ENCODE results near the gene NPLOC4.
A peak's percentile ranks its signal among the peaks of the same experiment; 100 is the strongest.

NPLOC4 gene

GRCh38 chr17:81544281-81544974 lies 92.5 kb downstream of the NPLOC4 start:
- DNase-seq, result no peak

GRCh38 chr17:81543756-81544155 lies 93.2 kb downstream of the NPLOC4 start:
- DNase-seq, result no peak

GRCh38 chr17:81543339-81543675 lies 93.6 kb downstream of the NPLOC4 start:
- no peak for DNase-seq

- DNase-seq, result no peak
Measured at GRCh38 chr17:81542431-81543338, 94.2 kb downstream of the NPLOC4 start.

- no peak for DNase-seq
Measured at GRCh38 chr17:81541123-81541522, 95.8 kb downstream of the NPLOC4 start.

GRCh38 chr17:81540676-81541027 lies 96.3 kb downstream of the NPLOC4 start:
- DNase-seq, result no peak

GRCh38 chr17:81539961-81540675 lies 96.8 kb downstream of the NPLOC4 start:
- DNase-seq, result no peak

GRCh38 chr17:81539571-81539900 lies 97.4 kb downstream of the NPLOC4 start:
- no peak for DNase-seq

- DNase-seq, result no peak
Measured at GRCh38 chr17:81538651-81539570, 98.0 kb downstream of the NPLOC4 start.

GRCh38 chr17:81537856-81538555 lies 98.9 kb downstream of the NPLOC4 start:
- no peak for DNase-seq

GRCh38 chr17:81537343-81537855 lies 99.5 kb downstream of the NPLOC4 start:
- DNase-seq, result no peak

GRCh38 chr17:81536299-81537290 lies 100.3 kb downstream of the NPLOC4 start:
- no peak for DNase-seq

GRCh38 chr17:81535480-81536298 lies 101.2 kb downstream of the NPLOC4 start:
- DNase-seq, result no peak

- no peak for DNase-seq
Measured at GRCh38 chr17:81535007-81535328, 101.9 kb downstream of the NPLOC4 start.

- no peak for DNase-seq
Measured at GRCh38 chr17:81534157-81535006, 102.5 kb downstream of the NPLOC4 start.

GRCh38 chr17:81533339-81534141 lies 103.4 kb downstream of the NPLOC4 start:
- DNase-seq, result peak in 1 of 2 experiments; percentile 40

GRCh38 chr17:81532490-81533287 lies 104.2 kb downstream of the NPLOC4 start:
- no peak for DNase-seq
